CD4-positive, alpha-beta T cell (primary cell): ENCODE results near the gene DOCK2. TPM values are rescaled to one million over a fixed set of nuclear protein-coding genes. Genes with fewer than 3 reads are reported as not detected.

ENCODE experiments used
- ATAC-seq: fragments of 200-7000 bp; cut with Tn5 transposase; one replicate; pipeline ENCODE4 v1.10.0; 2022; ENCODE audit warnings: mild to moderate bottlenecking; ENCODE audit not compliant: poor library complexity
- CTCF ChIA-PET: fragments of 350-600 bp; sonication (Branson Sonifier 250); formaldehyde crosslinking; loops from one replicate; lab custom pipeline; 2021; ENCODE audit warnings: antibody characterized with exemption, inconsistent platforms; lab: Charles Lee
- POLR2A ChIA-PET: fragments of 350-600 bp; sonication (Branson Sonifier 250); formaldehyde crosslinking; loops from one replicate; lab custom pipeline; 2021; ENCODE audit warnings: antibody characterized with exemption, inconsistent platforms; lab: Charles Lee
- DNase-seq, 14 experiments: peaks; one replicate each; pipeline ENCODE4 v3.0.0-alpha.2; 2013 to 2020; ENCODE audit warnings: mixed read lengths in 2 of 14
- H3K27ac ChIP-seq, 2 donors: one replicate each; pipeline versions ENCODE4 v1.5.1 to v1.7.0; 2013; ENCODE audit warnings: low read length in 2 of 2, low read depth in 1 of 2, mild to moderate bottlenecking in 1 of 2
- H3K27me3 ChIP-seq, 2 experiments: 1 replicate in 1 of 2; 2 replicates in 1 of 2; pipeline versions ENCODE4 v1.6.1 to v1.7.0; 2013; ENCODE audit warnings: low read length in 2 of 2, control low read depth in 1 of 2, mild to moderate bottlenecking in 1 of 2, moderate library complexity in 1 of 2; ENCODE audit not compliant: insufficient read depth in 2 of 2, control insufficient read depth in 1 of 2
- H3K36me3 ChIP-seq: one replicate; pipeline ENCODE4 v1.6.1; 2013; ENCODE audit warnings: low read length, control low read depth; ENCODE audit not compliant: insufficient read depth
- H3K4me1 ChIP-seq: one replicate; pipeline ENCODE4 v1.6.1; 2013; ENCODE audit warnings: low read length, control low read depth; ENCODE audit not compliant: insufficient read depth
- H3K4me3 ChIP-seq: one replicate; pipeline ENCODE4 v1.5.1; 2013; ENCODE audit warnings: mild to moderate bottlenecking, low read length, moderate library complexity
- H3K9me3 ChIP-seq, 2 experiments: 1 replicate in 1 of 2; 2 replicates in 1 of 2; pipeline versions ENCODE4 v1.6.1 to v1.7.0; 2013; ENCODE audit warnings: low read length in 2 of 2, mild to moderate bottlenecking in 2 of 2, control low read depth in 1 of 2, moderate library complexity in 1 of 2; ENCODE audit not compliant: control insufficient read depth in 1 of 2, insufficient read depth in 1 of 2
- H3K27ac Mint-ChIP-seq: one replicate; pipeline ENCODE4 v1.8.0; 2020; ENCODE audit warnings: mixed read lengths
- H3K27me3 Mint-ChIP-seq: one replicate; pipeline ENCODE4 v1.8.0; 2021; ENCODE audit warnings: mixed read lengths
- H3K36me3 Mint-ChIP-seq: one replicate; pipeline ENCODE4 v1.8.0; 2021; ENCODE audit warnings: low read depth, mixed read lengths
- H3K4me1 Mint-ChIP-seq: one replicate; pipeline ENCODE4 v1.8.0; 2021; ENCODE audit warnings: low read depth, mixed read lengths
- H3K4me3 Mint-ChIP-seq: one replicate; pipeline ENCODE4 v1.8.0; 2020; ENCODE audit warnings: mild to moderate bottlenecking, mixed read lengths
- H3K9me3 Mint-ChIP-seq: one replicate; pipeline ENCODE4 v1.8.0; 2020; ENCODE audit warnings: mixed read lengths
- CTCF ChIP-seq: fragments of 200-600 bp; IDR thresholded peaks from one replicate; pipeline ENCODE4 v1.8.0; 2022; ENCODE audit warnings: antibody characterized with exemption, mild to moderate bottlenecking
- intact Hi-C, 2 experiments: fragments of 100-400 bp; cut with DNase I in 1 of 2; cut with micrococcal nuclease in 1 of 2; formaldehyde crosslinking; loops; one replicate each; pipeline versions ENCODE4 v1.15.1 to v1.9.0; 2023 to 2025; cut with DNase I, micrococcal nuclease
- total RNA-seq, 174 experiments: library from RNA in 2 of 174; stranded (reverse) in 2 of 174; gene quantifications; one replicate each; pipeline ENCODE4 v1.2.3 and lab custom pipeline; 2021 to 2026

DOCK2 gene
- total RNA-seq, 2 experiments from 2014 or later = 220 to 229 TPM

DNA sequence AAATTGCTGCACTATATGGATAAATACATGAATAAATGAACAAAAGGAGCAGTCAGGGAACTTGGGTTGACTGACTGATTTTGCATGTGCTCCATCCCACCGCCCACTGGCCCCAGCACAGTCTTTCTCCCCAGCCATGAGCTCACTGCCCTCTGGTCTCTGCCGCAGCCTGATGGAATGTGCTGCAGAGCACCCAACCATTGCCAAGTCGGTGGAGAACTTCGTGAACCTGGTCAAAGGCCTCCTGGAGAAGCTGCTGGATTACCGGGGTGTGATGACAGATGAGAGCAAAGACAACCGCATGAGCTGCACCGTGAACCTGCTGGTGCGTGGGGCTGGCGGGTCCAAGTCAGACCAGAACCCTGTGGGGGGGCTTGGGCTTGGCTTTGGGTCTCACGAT, 397.2 kb downstream of the DOCK2 start:
- Mint-ChIP-seq H3K9me3 (no peaks in the 10 kb centered on the region), H3K27ac (no peak overlapping the region), H3K27me3 (no peaks in the 10 kb centered on the region), H3K4me1 (no peaks in the 10 kb centered on the region), H3K4me3 (no peak overlapping the region), H3K36me3 (peaks cover 92% of the 10 kb centered on the region)
- no peaks in the 10 kb centered on the region for H3K9me3 ChIP-seq
- intact Hi-C loops = no loop called here
- DNase-seq (no peak), ATAC-seq (no peak)
- no peak for TF ChIP-seq CTCF
- no peaks in the 10 kb centered on the region for H3K4me1 ChIP-seq
- peaks cover 72% of the 10 kb centered on the region for H3K36me3 ChIP-seq
- no peaks in the 10 kb centered on the region for H3K27me3 ChIP-seq
- no peak overlapping the region for H3K4me3 ChIP-seq
- CTCF ChIA-PET = no interaction called here
- no peak overlapping the region for H3K27ac ChIP-seq
- POLR2A ChIA-PET = no interaction called here

- Mint-ChIP-seq H3K36me3 (peaks cover 93% of the 10 kb centered on the region), H3K4me1 (no peaks in the 10 kb centered on the region), H3K9me3 (no peaks in the 10 kb centered on the region), H3K27me3 (no peaks in the 10 kb centered on the region), H3K4me3 (no peak overlapping the region), H3K27ac (no peak overlapping the region)
- Histone ChIP-seq H3K9me3 (no peaks in the 10 kb centered on the region), H3K4me3 (no peak overlapping the region), H3K27ac (no peak overlapping the region), H3K27me3 (no peaks in the 10 kb centered on the region), H3K4me1 (no peaks in the 10 kb centered on the region), H3K36me3 (peaks cover 85% of the 10 kb centered on the region)
- ATAC-seq = no peak
- DNase-seq = no peak
- ChIA-PET POLR2A (no interaction called here), CTCF (no interaction called here)
- intact Hi-C loops = no loop called here
- TF ChIP-seq CTCF = no peak
These were observed 401.2 kb downstream of the DOCK2 start for GRCh38 chr5:170038241-170038640.

DNA sequence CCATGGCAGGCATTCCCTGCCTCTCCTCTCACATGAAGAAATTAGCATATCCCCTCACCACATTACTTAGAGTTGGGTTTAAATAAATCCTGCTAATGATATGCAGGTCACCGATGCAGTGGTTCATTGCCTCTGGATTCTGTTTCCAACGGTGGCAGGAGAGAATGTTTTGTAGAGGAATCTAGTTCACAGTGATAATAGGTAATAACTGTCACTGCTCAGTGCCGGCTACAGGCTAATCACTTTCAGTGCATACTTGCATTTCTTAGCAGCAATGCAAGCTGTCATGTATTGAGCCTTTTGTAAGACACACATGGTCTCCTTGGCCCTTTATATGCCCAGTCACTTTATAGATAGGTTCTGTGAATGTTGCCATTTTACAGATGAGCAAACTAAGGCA, 402.8 kb downstream of the DOCK2 start:
- ATAC-seq (no peak), DNase-seq (no peak)
- Histone ChIP-seq H3K4me3 (no peak overlapping the region), H3K4me1 (no peaks in the 10 kb centered on the region), H3K27ac (no peak overlapping the region), H3K27me3 (no peaks in the 10 kb centered on the region), H3K9me3 (no peaks in the 10 kb centered on the region), H3K36me3 (peaks cover 89% of the 10 kb centered on the region)
- no peak overlapping the region for H3K27ac Mint-ChIP-seq
- no peak for TF ChIP-seq CTCF
- H3K4me1 Mint-ChIP-seq = no peaks in the 10 kb centered on the region
- H3K27me3 Mint-ChIP-seq = no peaks in the 10 kb centered on the region
- CTCF ChIA-PET = no interaction called here
- peaks cover 93% of the 10 kb centered on the region for H3K36me3 Mint-ChIP-seq
- intact Hi-C loops = no loop called here
- POLR2A ChIA-PET = no interaction called here
- no peak overlapping the region for H3K4me3 Mint-ChIP-seq
- H3K9me3 Mint-ChIP-seq = no peaks in the 10 kb centered on the region
